Chondrocyte (in vitro differentiated cells): ENCODE results near the gene CDH18. TPM values are rescaled to one million over a fixed set of nuclear protein-coding genes. Genes with fewer than 3 reads are reported as not detected.

Experiments
- DNase-seq: peaks from one replicate; pipeline ENCODE4 v3.0.0; 2021; ENCODE audit warnings: mixed read lengths, low spot score
- H3K27ac Mint-ChIP-seq: one replicate; pipeline ENCODE4 v1.8.0; 2021; ENCODE audit warnings: mild to moderate bottlenecking, moderate library complexity, mixed read lengths; ENCODE audit not compliant: unreplicated experiment
- H3K27me3 Mint-ChIP-seq: 2 replicates; pipeline ENCODE4 v1.8.0; 2021; ENCODE audit warnings: low read depth, mixed read lengths
- H3K36me3 Mint-ChIP-seq: 2 replicates; pipeline ENCODE4 v1.8.0; 2021; ENCODE audit warnings: low read depth, mixed read lengths
- H3K4me1 Mint-ChIP-seq: 2 replicates; pipeline ENCODE4 v1.8.0; 2021; ENCODE audit warnings: low read depth, mild to moderate bottlenecking, mixed read lengths
- H3K4me3 Mint-ChIP-seq: one replicate; pipeline ENCODE4 v1.8.0; 2021; ENCODE audit warnings: mild to moderate bottlenecking, moderate library complexity, mixed read lengths; ENCODE audit not compliant: unreplicated experiment
- H3K9me3 Mint-ChIP-seq: 2 replicates; pipeline ENCODE4 v1.8.0; 2021; ENCODE audit warnings: low read depth, mixed read lengths
- CTCF ChIP-seq: fragments of 200-600 bp; sonication (generic); IDR thresholded peaks from 2 replicates; pipeline ENCODE4 v1.5.0; 2021; ENCODE audit warnings: antibody characterized with exemption, mild to moderate bottlenecking, moderate library complexity
- total RNA-seq: library from RNA; stranded (reverse); gene quantifications from 3 replicates; pipeline ENCODE4 v1.2.1, GENCODE V29; 2021

CDH18 gene
- total RNA-seq, 1 donor from 2014 or later: not detected

DNA sequence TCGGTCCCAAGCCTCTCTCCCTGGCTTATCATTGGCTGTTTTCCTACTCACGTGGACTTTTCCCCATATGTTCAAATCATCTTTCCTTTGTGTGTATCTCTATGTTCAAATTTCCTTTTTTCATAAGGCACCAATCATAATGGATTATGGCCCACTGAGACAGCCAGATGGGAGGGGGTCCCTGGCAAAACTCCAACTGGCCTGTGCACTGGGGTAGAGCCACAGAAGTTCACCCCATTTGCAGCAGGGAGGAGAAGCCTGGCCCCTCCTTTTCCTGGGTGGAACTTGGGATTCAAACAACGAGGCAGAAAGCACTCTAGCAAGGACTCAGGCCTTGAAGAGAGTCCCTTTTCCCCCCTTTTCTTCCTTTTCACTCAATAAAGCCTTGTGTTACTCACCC is 362.4 kb downstream of the CDH18 start:
- Mint-ChIP-seq H3K4me3 (no peak overlapping the region), H3K36me3 (no peaks in the 10 kb centered on the region), H3K27me3 (no peaks in the 10 kb centered on the region), H3K9me3 (no peaks in the 10 kb centered on the region), H3K4me1 (no peaks in the 10 kb centered on the region), H3K27ac (no peak overlapping the region)
- TF ChIP-seq CTCF: no peak
- no peak for DNase-seq

- Mint-ChIP-seq H3K4me3 (no peak overlapping the region), H3K4me1 (no peaks in the 10 kb centered on the region), H3K27ac (no peak overlapping the region), H3K36me3 (no peaks in the 10 kb centered on the region), H3K9me3 (no peaks in the 10 kb centered on the region), H3K27me3 (no peaks in the 10 kb centered on the region)
- no peak for TF ChIP-seq CTCF
- no peak for DNase-seq
Measured at GRCh38 chr5:19619571-19619970, 368.4 kb downstream of the CDH18 start.

GRCh38 chr5:19616701-19617215 is 371.2 kb downstream of the CDH18 start:
- Mint-ChIP-seq H3K27me3 (no peaks in the 10 kb centered on the region), H3K4me1 (no peaks in the 10 kb centered on the region), H3K27ac (no peak overlapping the region), H3K36me3 (no peaks in the 10 kb centered on the region), H3K4me3 (no peak overlapping the region), H3K9me3 (no peaks in the 10 kb centered on the region)
- TF ChIP-seq CTCF: no peak
- DNase-seq: no peak

- no peak for TF ChIP-seq CTCF
- Mint-ChIP-seq H3K9me3 (no peaks in the 10 kb centered on the region), H3K27ac (no peak overlapping the region), H3K27me3 (no peaks in the 10 kb centered on the region), H3K36me3 (no peaks in the 10 kb centered on the region), H3K4me3 (no peak overlapping the region), H3K4me1 (no peaks in the 10 kb centered on the region)
- DNase-seq: no peak
Measured at GRCh38 chr5:19615661-19616060, 372.3 kb downstream of the CDH18 start.

DNA sequence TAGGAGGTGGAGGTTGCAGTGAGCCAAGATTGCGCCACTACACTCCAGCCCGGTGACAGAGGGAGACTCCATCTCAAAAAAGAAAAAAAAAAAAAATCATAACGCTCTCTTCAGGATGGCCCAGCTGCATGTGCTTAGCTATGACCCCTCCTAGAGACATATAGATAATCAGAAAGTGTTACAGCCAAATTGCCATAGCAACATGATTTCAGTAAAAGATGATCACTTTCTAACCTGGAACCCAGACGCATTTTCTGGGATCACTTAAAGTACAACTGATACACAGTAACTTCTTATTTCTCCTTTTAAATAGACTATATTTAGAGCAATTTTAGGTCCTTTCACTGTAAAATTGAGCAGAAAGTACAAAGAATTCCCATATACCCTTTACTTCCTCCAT is 372.9 kb downstream of the CDH18 start:
- Mint-ChIP-seq H3K4me1 (no peaks in the 10 kb centered on the region), H3K27me3 (no peaks in the 10 kb centered on the region), H3K9me3 (no peaks in the 10 kb centered on the region), H3K4me3 (no peak overlapping the region), H3K27ac (no peak overlapping the region), H3K36me3 (no peaks in the 10 kb centered on the region)
- DNase-seq: no peak
- TF ChIP-seq CTCF: no peak
